Astrocyte (in vitro differentiated cells and primary cell): ENCODE measurements around the gene HABP4.
"Not testable (repeated sequence)": the region's sequence is repeated elsewhere in the genome, so short reads cannot be mapped to it uniquely, and the experiment has no call there.

Experiments
- CTCF ChIP-seq: IDR thresholded peaks from 2 replicates; pipeline ENCODE4 v1.5.1; 2011; ENCODE audit warnings: low read depth, mild to moderate bottlenecking, inconsistent platforms, low read length, moderate library complexity; ENCODE audit not compliant: insufficient read depth
- EZH2 ChIP-seq: IDR thresholded peaks from 2 replicates; pipeline ENCODE4 v1.6.1; 2012; ENCODE audit warnings: mild to moderate bottlenecking, low read length, inconsistent platforms; ENCODE audit not compliant: insufficient read depth

DNA sequence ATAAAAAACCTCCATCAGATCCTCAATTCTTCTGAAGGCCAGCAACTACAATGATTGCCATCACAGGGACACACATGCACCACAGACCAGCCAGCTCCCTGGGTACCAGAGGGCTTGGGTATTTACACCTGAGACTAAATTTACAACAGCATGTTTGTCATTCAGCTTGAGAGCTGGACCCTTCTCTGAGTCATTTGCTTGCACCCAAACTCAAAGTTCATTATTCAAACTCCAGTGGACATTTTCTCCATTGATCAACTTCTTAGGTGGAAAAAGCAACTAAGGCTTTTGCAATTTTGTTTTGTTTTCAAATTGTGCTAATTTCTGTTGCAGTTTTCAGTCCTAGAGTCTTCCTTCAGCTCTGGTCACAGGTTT lies 53.4 kb downstream of the HABP4 start:
- TF ChIP-seq CTCF, EZH2: not testable (repeated sequence)
